GM12878 (cell line): Measurements from ENCODE around the gene THY1. TPM values are rescaled to one million over a fixed set of nuclear protein-coding genes. Genes with fewer than 3 reads are reported as not detected.

Source experiments
- ATAC-seq: fragments of 200-7000 bp; cut with Tn5 transposase; 3 replicates; pipeline ENCODE4 v1.9.1; 2020; ENCODE audit warnings: mild to moderate bottlenecking, moderate library complexity
- BruUV-seq: library from RNA; stranded (reverse); fragments of 400-500 nt; replicated peaks from 2 replicates; lab custom pipeline; 2021; lab: Mats Ljungman, UMichigan
- CTCF ChIA-PET: fragments of 300-600 bp; sonication (Branson Sonifier 250); formaldehyde crosslinking; extraction: SDS; loops from one replicate; lab custom pipeline; 2021; ENCODE audit warnings: inconsistent platforms; lab: Yijun Ruan, JAX
- POLR2A ChIA-PET: fragments of 350-600 bp; formaldehyde crosslinking; extraction: SDS; loops from one replicate; lab custom pipeline; 2021; ENCODE audit warnings: inconsistent platforms; lab: Charles Lee
- RAD21 ChIA-PET: fragments of 300-600 bp; sonication (Branson Sonifier 250); formaldehyde crosslinking; loops from one replicate; lab custom pipeline; 2023; ENCODE audit warnings: antibody characterized with exemption; ENCODE audit not compliant: unreplicated experiment; lab: Charles Lee
- SMC1A ChIA-PET: fragments of 300-600 bp; sonication (Branson Sonifier 250); formaldehyde crosslinking; loops from one replicate; lab custom pipeline; 2023; ENCODE audit not compliant: unreplicated experiment, uncharacterized antibody; lab: Charles Lee
- DNase-seq: peaks from one replicate; pipeline ENCODE4 v3.0.0-alpha.2; 2011; ENCODE audit warnings: low read depth, low spot score
- FAIRE-seq: peaks from 3 replicates; lab custom pipeline; 2011; peaks lifted over from hg19 to GRCh38; lab: Jason Lieb, UNC
- H2AFZ ChIP-seq: 2 replicates; pipeline ENCODE4 v1.6.0; 2011; ENCODE audit warnings: low read depth, low read length, control low read depth; ENCODE audit not compliant: control insufficient read depth
- H3K27ac ChIP-seq: 2 replicates; pipeline ENCODE4 v1.5.1; 2011; ENCODE audit warnings: control low read depth; ENCODE audit not compliant: control insufficient read depth, insufficient read depth
- H3K27me3 ChIP-seq, 2 experiments: replicated peaks in 1 of 2; 2 replicates each; pipeline versions ENCODE4 v1.6.0 to v1.6.1; 2011; ENCODE audit warnings: low read length in 1 of 2; ENCODE audit not compliant: control insufficient read depth in 2 of 2, insufficient read depth in 2 of 2
- H3K36me3 ChIP-seq, 2 experiments: 2 replicates each; pipeline ENCODE4 v1.5.1; 2011; ENCODE audit warnings: low read length in 1 of 2; ENCODE audit not compliant: control insufficient read depth in 2 of 2, insufficient read depth in 2 of 2
- H3K4me1 ChIP-seq: 2 replicates; pipeline ENCODE4 v1.6.1; 2011; ENCODE audit warnings: mild to moderate bottlenecking, low read length, moderate library complexity, mixed read lengths; ENCODE audit not compliant: control insufficient read depth, insufficient read depth
- H3K4me2 ChIP-seq: 2 replicates; pipeline ENCODE4 v1.6.0; 2011; ENCODE audit warnings: control low read depth; ENCODE audit not compliant: control insufficient read depth, insufficient read depth
- H3K4me3 ChIP-seq: fragments of 200-600 bp; sonication (generic); 2 replicates; pipeline ENCODE4 v1.5.1; 2016
- H3K79me2 ChIP-seq: 2 replicates; pipeline ENCODE4 v1.6.0; 2011; ENCODE audit warnings: low read length; ENCODE audit not compliant: control insufficient read depth, insufficient read depth
- H3K9ac ChIP-seq: 2 replicates; pipeline ENCODE4 v1.8.0; 2011; ENCODE audit warnings: low read length, control low read depth, mixed read lengths; ENCODE audit not compliant: control insufficient read depth, insufficient read depth
- H3K9me3 ChIP-seq: replicated peaks from 3 replicates; pipeline ENCODE4 v1.5.1; 2011; ENCODE audit warnings: mild to moderate bottlenecking, low read length; ENCODE audit not compliant: control insufficient read depth, insufficient read depth
- H4K20me1 ChIP-seq: 2 replicates; pipeline ENCODE4 v1.6.0; 2011; ENCODE audit not compliant: control insufficient read depth, insufficient read depth
- CBFB ChIP-seq: IDR thresholded peaks from 2 replicates; pipeline ENCODE4 v1.6.1; 2016; ENCODE audit warnings: antibody characterized with exemption, low read depth
- LARP7 ChIP-seq: fragments of 450-650 bp; IDR thresholded peaks from 2 replicates; pipeline ENCODE4 v1.6.1; 2017; ENCODE audit warnings: mild to moderate bottlenecking
- MEF2A ChIP-seq: IDR thresholded peaks from 2 replicates; pipeline ENCODE4 v1.6.1; 2011; ENCODE audit warnings: low read depth, mild to moderate bottlenecking, low read length, moderate library complexity; ENCODE audit not compliant: insufficient read depth
- MEF2B ChIP-seq: fragments of 450-650 bp; IDR thresholded peaks from 2 replicates; pipeline ENCODE4 v1.6.1; 2018; ENCODE audit warnings: mild to moderate bottlenecking, moderate library complexity; ENCODE audit not compliant: partially characterized antibody, poor library complexity, severe bottlenecking
- NBN ChIP-seq: fragments of 450-650 bp; IDR thresholded peaks from 2 replicates; pipeline ENCODE4 v1.6.1; 2016
- NFYB ChIP-seq: IDR thresholded peaks from 2 replicates; pipeline ENCODE4 v1.6.1; 2011; ENCODE audit warnings: low read depth, mild to moderate bottlenecking, low read length, improper control_type of control experiment, moderate library complexity; ENCODE audit not compliant: insufficient read depth
- RUNX3 ChIP-seq: IDR thresholded peaks from 2 replicates; pipeline ENCODE4 v1.6.1; 2012; ENCODE audit warnings: low read length, inconsistent platforms
- SP1 ChIP-seq: IDR thresholded peaks from one replicate; pipeline ENCODE4 v1.6.1; 2011; ENCODE audit warnings: low read depth, low read length
- SREBF2 ChIP-seq: IDR thresholded peaks from 2 replicates; pipeline ENCODE4 v1.6.1; 2012; ENCODE audit warnings: mild to moderate bottlenecking, low read length
- TCF7 ChIP-seq: IDR thresholded peaks from 2 replicates; pipeline ENCODE4 v1.6.1; 2014; ENCODE audit warnings: antibody characterized with exemption, borderline replicate concordance
- WGBS: methylation state at CpG from one replicate; pipeline ENCODE4 v1.1.6; 2016; ENCODE audit warnings: low lambda C conversion rate; ENCODE audit not compliant: insufficient replicate concordance, insufficient coverage; ENCODE audit errors: missing lambda C conversion rate; 5-methylcytosine and 5-hydroxymethylcytosine counted together
- in situ Hi-C: fragments of 300-500 bp; cut with MboI; formaldehyde crosslinking; loops from 9 replicates; pipeline ENCODE4 v1.14.3; 2018; ENCODE audit warnings: mixed read lengths
- intact Hi-C: fragments of 100-400 bp; cut with micrococcal nuclease; formaldehyde crosslinking; loops from one replicate; pipeline ENCODE4 v1.14.2; 2022; ENCODE audit not compliant: unreplicated experiment
- polyA plus RNA-seq, 11 experiments: library from polyadenylated mRNA; depleted of rRNA in 4 of 11; unstranded in 6 of 11; stranded (reverse) in 5 of 11; fragments of >200 nt; fragmentation: Nextera tagmentation in 4 of 11; fragmentation: Illumina TruSeq in 1 of 11; extraction: Ambion mirVana in 4 of 11; extraction: Trizol in 1 of 11; gene quantifications; 1 replicate in 1 of 11; 2 replicates in 10 of 11; pipeline versions ENCODE4 v1.2.1 to v1.2.3, GENCODE V29; 2011 to 2016; ENCODE audit warnings: inconsistent platforms in 2 of 11, missing spikeins in 2 of 11, low read depth in 1 of 11
- total RNA-seq, 4 experiments: library from RNA; depleted of rRNA in 3 of 4; stranded (reverse); fragments of >200 nt in 3 of 4; fragmentation: Illumina TruSeq in 1 of 4; extraction: Trizol in 1 of 4; gene quantifications; 2 replicates each; pipeline versions ENCODE4 v1.2.1 to v1.2.3, GENCODE V29; 2013 to 2021
- TF ChIP-seq, protein P1 (sequence below): IDR thresholded peaks from 2 replicates; pipeline ENCODE4 v1.6.1; 2012; ENCODE audit warnings: low read depth, low read length, improper control_type of control experiment
- TF ChIP-seq, protein P2 (sequence below), 3 experiments: IDR thresholded peaks in 2 of 3; conservative IDR thresholded peaks in 1 of 3; 2 replicates each; pipeline ENCODE4 v1.5.1; 2011; ENCODE audit warnings: low read depth in 3 of 3, low read length in 3 of 3, mild to moderate bottlenecking in 3 of 3, control low read depth in 2 of 3, moderate library complexity in 2 of 3, inconsistent platforms in 1 of 3, mixed read lengths in 1 of 3; ENCODE audit not compliant: control insufficient read depth in 2 of 3, insufficient read depth in 1 of 3; ENCODE audit errors: extremely low read depth in 1 of 3
- TF ChIP-seq, protein P3 (sequence below): fragments of 450-650 bp; IDR thresholded peaks from 2 replicates; pipeline ENCODE4 v1.6.1; 2016; ENCODE audit warnings: mild to moderate bottlenecking

The THY1 gene
- total and polyA plus RNA-seq, 10 of the 15 experiments (the other 5 are each of a cell fraction or from before 2014, with no cell fraction given): 0.86 to 20.1 (median 3.2) TPM

DNA sequence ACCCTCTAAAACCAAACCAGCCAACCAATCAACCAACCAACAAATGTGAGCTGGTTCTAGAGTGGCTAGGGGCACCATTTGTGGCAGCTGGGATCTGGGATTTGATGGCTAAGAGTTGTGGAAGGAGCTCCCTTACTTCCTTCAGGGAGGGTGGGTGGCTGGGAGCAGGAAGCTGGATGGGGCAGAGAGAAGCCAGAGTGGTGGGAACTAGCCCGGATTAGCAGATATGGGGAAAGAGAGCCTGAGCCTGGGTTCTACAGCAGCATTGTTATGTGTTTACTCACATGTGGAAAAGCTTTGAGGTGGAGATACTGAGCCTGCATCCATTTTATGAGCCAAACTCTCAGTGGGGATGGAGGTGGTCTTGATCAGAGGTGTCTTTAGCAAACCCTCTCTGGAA, 30.9 kb upstream of the THY1 start:
- FAIRE-seq: no peak
- CTCF ChIA-PET: interaction anchor here (0.7 to 1.0 kb wide), 2 partner anchors 21 to 296 kb away, joined by 3 to 4 read pairs; no protein-coding TSS in a partner anchor
- BruUV-seq: no TSS peak
- Histone ChIP-seq H3K4me3 (no peak overlapping the region), H3K9ac (no peak overlapping the region), H2AFZ (no peak overlapping the region), H3K79me2 (no peaks in the 10 kb centered on the region), H3K4me1 (no peaks in the 10 kb centered on the region), H4K20me1 (no peaks in the 10 kb centered on the region), H3K4me2 (no peak overlapping the region), H3K27me3 (peaks cover 2 to 3% of the 10 kb centered on the region in 2 experiments), H3K27ac (no peak overlapping the region), H3K36me3 (no peaks in the 10 kb centered on the region), H3K9me3 (no peaks in the 10 kb centered on the region)
- RAD21 ChIA-PET: no interaction called here
- WGBS: 11% methylated on average over 1 of the region's 1 CpG
- TF ChIP-seq LARP7: no peak
- no peak for TF ChIP-seq NFYB
- TF ChIP-seq, protein P1, sequence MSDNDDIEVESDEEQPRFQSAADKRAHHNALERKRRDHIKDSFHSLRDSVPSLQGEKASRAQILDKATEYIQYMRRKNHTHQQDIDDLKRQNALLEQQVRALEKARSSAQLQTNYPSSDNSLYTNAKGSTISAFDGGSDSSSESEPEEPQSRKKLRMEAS: no peak
- no peak for TF ChIP-seq RUNX3
- TF ChIP-seq TCF7: no peak
- intact Hi-C loops: no loop called here
- in situ Hi-C loops: no loop called here
- SMC1A ChIA-PET: no interaction called here
- no peak for ATAC-seq
- DNase-seq: no peak
- POLR2A ChIA-PET: no interaction called here

DNA sequence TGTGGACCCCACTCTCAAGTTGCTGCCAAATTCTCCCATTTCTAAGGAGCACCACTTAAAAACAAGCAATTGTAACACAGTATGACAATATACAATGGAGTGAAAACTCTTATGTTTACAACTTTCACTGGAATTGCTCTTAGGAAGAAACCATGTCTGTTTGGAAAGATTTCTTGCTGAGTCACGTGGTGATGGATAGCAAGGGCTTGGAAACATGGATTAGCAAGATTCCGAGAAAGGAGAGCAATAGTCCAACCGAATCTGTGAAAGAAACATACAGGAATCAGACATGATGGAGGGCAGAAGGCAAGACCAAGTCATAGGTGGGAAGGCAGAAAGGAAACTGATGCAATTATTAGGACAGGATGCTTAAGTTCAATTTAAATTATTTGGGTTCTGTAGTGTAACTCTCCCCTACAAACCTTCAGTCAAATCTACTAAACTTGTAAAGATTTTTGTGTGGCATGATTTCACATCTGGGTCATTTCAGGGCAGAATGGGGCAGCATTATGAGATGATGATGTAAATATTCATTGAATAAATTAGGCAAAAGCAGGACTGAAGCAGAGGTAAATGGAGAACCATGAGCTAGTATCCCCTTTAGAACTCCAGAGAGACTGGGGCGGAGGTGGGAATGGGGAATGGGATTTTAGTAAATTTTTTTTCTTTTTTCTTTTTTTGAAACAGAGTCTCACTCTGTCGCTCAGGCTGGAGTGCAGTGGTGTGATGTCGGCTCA, 27.8 kb upstream of the THY1 start:
- FAIRE-seq (no peak), DNase-seq (no peak), ATAC-seq (no peak)
- no peak overlapping the region for H3K4me2 ChIP-seq
- WGBS: 31% methylated on average over 6 of the region's 6 CpGs
- BruUV-seq: no TSS peak
- in situ Hi-C loops (no loop called here), intact Hi-C loops (no loop called here)
- no peaks in the 10 kb centered on the region for H3K4me1 ChIP-seq
- CTCF ChIA-PET: no interaction called here
- no peaks in the 10 kb centered on the region for H3K79me2 ChIP-seq
- H4K20me1 ChIP-seq: no peaks in the 10 kb centered on the region
- SMC1A ChIA-PET: no interaction called here
- RAD21 ChIA-PET: no interaction called here
- H2AFZ ChIP-seq: no peak overlapping the region
- no peaks in the 10 kb centered on the region for H3K9me3 ChIP-seq
- H3K27me3 ChIP-seq: peaks cover 2 to 3% of the 10 kb centered on the region in 2 experiments
- H3K4me3 ChIP-seq: no peak overlapping the region
- H3K27ac ChIP-seq: no peak overlapping the region
- no peak overlapping the region for H3K9ac ChIP-seq
- POLR2A ChIA-PET: no interaction called here
- H3K36me3 ChIP-seq: no peaks in the 10 kb centered on the region
- no peak for TF ChIP-seq NBN
- TF ChIP-seq, protein P2, sequence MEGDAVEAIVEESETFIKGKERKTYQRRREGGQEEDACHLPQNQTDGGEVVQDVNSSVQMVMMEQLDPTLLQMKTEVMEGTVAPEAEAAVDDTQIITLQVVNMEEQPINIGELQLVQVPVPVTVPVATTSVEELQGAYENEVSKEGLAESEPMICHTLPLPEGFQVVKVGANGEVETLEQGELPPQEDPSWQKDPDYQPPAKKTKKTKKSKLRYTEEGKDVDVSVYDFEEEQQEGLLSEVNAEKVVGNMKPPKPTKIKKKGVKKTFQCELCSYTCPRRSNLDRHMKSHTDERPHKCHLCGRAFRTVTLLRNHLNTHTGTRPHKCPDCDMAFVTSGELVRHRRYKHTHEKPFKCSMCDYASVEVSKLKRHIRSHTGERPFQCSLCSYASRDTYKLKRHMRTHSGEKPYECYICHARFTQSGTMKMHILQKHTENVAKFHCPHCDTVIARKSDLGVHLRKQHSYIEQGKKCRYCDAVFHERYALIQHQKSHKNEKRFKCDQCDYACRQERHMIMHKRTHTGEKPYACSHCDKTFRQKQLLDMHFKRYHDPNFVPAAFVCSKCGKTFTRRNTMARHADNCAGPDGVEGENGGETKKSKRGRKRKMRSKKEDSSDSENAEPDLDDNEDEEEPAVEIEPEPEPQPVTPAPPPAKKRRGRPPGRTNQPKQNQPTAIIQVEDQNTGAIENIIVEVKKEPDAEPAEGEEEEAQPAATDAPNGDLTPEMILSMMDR (IDR thresholded peaks at IDR 0.05 in 2 of 3, conservative IDR thresholded peaks at IDR 0.05 in 1 of 3; ENCODE audit: control insufficient read depth in 2 of 3, extremely low read depth in 1 of 3, insufficient read depth in 1 of 3, low read depth in 3 of 3, low read length in 3 of 3): no peak
- no peak for TF ChIP-seq MEF2B
- no peak for TF ChIP-seq SP1
- no peak for TF ChIP-seq CBFB
- TF ChIP-seq MEF2A: no peak
- TF ChIP-seq, protein P3, sequence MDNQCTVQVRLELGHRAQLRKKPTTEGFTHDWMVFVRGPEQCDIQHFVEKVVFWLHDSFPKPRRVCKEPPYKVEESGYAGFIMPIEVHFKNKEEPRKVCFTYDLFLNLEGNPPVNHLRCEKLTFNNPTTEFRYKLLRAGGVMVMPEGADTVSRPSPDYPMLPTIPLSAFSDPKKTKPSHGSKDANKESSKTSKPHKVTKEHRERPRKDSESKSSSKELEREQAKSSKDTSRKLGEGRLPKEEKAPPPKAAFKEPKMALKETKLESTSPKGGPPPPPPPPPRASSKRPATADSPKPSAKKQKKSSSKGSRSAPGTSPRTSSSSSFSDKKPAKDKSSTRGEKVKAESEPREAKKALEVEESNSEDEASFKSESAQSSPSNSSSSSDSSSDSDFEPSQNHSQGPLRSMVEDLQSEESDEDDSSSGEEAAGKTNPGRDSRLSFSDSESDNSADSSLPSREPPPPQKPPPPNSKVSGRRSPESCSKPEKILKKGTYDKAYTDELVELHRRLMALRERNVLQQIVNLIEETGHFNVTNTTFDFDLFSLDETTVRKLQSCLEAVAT: no peak
- no peak for TF ChIP-seq SREBF2
